ENCODE results near the gene SETD2.

Gene SETD2

DNA sequence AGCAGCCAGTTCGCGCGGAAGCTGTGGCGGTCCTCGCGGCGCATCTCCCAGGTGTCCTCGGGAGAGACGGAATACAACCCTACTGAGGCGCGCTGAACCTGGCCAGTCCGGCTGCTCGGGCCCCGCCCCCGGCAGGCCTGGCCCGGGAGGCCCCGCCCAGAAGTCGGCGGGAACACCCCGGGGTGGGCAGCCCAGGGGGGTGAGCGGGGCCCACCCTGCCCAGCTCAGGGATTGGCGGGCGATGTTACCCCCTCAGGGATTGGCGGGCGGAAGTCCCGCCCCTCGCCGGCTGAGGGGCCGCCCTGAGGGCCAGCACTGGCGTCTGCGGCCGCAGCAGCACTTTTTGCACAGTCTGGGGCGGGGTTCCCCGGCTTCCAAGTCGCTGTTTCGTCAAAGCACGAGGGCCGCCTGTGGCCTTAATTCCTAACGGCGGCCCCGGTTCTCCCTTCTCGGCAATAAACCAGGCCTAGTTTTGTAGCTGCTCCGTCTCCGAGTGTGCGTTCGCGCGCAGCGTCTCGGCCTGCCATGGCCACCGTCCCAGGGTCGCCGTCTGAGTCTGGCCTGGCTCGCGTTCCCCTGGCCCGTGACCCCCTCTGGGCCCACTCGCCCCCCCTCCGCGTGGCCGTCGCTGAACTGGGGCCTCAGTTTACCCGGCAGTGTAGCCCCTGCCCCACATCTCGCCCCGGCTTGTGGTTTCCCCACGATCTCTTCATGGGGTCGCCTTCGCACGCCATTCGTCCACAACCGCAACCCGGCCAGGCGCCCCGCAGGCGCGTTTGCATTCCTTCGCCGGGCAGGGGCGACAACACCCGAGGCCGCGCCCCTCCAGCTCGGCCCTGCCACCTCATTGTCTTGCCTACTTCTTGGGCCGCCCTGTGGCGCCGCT, 154.4 kb downstream of the SETD2 start:
- peak; percentile 65 for DNase-seq (ENCODE audit: low spot score)

DNA sequence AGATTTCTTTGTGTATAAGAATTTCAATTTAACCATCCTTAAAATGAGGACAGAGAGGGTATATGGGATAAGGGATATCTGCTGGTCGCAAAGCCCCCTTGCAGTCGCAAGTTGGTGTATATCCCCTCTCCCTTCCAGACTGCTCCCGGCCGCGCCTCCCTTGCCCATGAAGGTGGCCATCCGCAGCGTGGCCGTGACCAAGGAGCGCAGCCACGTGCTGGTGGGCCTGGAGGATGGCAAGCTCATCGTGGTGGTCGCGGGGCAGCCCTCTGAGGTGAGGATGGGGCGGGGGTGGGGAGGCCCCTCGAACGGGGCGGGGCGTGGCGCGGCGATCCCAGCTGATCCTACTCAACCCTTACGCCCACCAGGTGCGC, 155.1 kb downstream of the SETD2 start:
- no peak for DNase-seq (ENCODE audit: low spot score)

DNA sequence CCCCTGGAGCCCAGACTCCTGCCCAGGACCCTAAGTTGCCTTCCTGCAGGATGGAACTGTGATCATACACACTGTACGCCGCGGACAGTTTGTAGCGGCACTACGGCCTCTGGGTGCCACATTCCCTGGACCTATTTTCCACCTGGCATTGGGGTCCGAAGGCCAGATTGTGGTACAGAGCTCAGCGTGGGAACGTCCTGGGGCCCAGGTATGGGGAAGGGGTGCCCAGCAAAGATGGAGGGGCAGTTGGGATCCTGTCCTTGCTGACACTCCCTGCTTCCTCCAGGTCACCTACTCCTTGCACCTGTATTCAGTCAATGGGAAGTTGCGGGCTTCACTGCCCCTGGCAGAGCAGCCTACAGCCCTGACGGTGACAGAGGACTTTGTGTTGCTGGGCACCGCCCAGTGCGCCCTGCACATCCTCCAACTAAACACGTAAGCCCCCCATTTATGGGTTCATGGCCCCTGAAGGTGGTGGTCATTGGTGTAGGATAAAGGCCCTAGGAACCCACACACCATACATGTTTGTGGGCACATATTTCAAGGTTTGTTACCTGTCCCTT, 155.6 kb downstream of the SETD2 start:
- no peak for DNase-seq (ENCODE audit: low spot score)

DNA sequence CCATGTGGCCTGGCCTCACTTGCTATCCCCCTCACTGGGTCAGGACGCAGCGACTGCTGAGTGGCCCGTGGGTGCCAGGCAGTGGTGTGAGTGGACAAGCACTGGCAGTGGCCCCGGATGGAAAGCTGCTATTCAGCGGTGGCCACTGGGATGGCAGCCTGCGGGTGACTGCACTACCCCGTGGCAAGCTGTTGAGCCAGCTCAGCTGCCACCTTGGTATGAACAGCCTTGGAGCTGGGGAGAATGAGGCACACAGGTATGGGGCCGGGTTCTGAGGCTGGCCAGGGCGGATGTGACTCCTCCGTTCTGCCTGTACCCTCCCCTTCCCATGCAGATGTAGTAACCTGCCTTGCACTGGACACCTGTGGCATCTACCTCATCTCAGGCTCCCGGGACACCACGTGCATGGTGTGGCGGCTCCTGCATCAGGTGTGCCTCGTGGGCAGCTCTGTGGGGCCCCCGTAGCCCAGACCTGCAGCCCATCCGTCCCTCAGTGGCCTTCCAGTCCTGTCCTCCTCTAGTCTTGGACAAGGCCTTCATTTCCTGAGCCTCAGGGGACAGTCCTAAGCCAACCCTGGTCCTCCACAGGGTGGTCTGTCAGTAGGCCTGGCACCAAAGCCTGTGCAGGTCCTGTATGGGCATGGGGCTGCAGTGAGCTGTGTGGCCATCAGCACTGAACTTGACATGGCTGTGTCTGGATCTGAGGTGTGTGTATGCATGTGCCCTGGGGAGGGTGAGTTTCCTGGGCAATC, 156.3 kb downstream of the SETD2 start:
- DNase-seq (ENCODE audit: low spot score): no peak

DNA sequence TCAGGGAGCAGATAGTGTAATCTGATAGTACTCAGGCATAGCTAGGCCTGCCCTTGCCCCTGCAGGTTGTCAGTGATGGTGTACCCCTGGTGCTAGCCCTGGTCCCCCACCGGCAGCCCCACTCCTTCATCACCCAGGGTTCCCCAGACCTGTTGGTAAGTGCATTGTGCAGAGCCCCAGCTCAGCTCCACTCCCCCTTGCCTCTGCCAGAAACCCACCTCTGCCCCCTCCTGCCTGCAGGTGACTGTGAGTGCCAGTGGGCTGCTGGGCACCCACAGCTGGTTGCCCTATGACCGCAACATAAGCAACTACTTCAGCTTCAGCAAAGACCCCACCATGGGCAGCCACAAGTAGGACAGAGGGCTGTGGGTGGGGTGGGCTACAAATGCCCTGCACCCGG, 156.9 kb downstream of the SETD2 start:
- DNase-seq (ENCODE audit: low spot score): no peak

DNA sequence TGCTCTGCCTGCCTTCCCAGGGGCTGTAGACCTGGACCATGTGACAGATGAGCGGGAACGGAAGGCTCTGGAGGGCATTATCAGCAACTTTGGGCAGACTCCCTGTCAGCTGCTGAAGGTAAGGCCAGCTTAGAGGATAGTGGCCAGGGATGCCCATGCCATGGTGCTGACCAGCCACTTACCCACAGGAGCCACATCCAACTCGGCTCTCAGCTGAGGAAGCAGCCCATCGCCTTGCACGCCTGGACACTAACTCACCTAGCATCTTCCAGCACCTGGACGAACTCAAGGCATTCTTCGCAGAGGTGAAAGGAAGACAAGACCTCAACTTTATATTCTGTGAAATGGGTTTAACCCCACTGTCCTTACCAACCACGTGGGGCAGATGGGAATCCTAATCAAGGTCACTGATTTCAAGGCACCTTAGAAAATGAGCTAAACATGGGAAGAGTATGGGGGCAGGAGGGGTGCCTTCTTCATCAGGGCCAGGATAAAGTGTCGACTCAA, 157.7 kb downstream of the SETD2 start:
- no peak for DNase-seq (ENCODE audit: low spot score)

DNA sequence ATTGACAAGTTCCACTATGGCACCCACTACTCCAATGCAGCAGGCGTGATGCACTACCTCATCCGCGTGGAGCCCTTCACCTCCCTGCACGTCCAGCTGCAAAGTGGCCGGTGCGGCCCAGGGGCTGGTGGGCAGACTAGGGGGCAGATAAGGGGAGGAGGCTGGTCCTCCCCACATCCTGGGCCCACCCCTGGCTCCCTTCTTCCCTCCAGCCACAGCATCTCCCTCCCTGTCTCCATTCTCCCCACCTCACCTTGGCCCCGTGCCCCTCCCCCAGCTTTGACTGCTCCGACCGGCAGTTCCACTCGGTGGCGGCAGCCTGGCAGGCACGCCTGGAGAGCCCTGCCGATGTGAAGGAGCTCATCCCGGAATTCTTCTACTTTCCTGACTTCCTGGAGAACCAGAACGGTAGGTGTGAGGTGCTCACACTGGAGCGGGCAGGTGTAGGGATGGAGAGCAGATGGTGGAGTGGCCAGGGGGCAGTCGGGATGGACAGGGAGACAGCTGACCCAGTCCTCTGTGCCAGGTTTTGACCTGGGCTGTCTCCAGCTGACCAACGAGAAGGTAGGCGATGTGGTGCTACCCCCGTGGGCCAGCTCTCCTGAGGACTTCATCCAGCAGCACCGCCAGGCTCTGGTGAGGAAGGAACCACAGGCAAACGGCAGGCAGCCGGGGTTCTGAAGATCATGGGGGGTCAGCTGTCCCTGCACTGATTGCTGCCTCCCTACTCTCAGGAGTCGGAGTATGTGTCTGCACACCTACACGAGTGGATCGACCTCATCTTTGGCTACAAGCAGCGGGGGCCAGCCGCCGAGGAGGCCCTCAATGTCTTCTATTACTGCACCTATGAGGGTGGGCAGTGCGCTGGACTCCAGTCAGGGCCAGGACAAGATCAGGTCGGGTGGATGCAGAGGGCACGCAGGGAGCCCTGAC, 158.4 kb downstream of the SETD2 start:
- DNase-seq (ENCODE audit: low spot score): no peak

DNA sequence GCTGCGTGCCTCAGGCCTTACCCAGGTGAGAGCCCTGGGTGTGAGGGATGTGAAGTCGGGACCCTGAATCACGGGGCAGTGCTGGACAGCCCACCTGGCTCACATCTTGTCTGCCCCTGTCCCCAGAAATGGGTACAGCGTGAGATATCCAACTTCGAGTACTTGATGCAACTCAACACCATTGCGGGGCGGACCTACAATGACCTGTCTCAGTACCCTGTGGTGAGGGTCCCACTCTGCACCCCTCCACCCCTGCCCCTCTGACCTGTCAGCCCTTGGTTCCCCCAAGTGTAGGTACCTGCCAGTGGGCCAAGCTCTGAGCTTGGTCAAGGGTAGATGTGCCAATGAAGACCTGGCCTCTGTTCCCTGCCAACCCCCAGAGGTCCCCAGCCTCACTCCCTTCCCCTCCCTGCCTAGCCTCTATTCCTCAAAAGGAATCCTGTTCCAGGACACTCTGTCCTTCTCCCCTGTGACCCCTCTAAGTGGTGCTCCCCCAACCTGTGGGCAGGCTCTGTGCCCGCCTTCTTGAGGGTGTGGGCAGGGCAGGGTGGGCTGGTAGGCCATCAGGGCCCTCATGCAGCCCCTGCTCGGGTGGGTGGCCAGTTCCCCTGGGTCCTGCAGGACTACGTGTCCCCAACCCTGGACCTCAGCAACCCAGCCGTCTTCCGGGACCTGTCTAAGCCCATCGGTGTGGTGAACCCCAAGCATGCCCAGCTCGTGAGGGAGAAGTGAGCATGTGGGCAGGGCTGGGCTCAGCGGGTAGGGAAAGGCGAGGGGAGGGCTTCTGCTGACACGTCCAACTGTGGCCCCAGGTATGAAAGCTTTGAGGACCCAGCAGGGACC, 159.3 kb downstream of the SETD2 start:
- no peak for DNase-seq (ENCODE audit: low spot score)

DNA sequence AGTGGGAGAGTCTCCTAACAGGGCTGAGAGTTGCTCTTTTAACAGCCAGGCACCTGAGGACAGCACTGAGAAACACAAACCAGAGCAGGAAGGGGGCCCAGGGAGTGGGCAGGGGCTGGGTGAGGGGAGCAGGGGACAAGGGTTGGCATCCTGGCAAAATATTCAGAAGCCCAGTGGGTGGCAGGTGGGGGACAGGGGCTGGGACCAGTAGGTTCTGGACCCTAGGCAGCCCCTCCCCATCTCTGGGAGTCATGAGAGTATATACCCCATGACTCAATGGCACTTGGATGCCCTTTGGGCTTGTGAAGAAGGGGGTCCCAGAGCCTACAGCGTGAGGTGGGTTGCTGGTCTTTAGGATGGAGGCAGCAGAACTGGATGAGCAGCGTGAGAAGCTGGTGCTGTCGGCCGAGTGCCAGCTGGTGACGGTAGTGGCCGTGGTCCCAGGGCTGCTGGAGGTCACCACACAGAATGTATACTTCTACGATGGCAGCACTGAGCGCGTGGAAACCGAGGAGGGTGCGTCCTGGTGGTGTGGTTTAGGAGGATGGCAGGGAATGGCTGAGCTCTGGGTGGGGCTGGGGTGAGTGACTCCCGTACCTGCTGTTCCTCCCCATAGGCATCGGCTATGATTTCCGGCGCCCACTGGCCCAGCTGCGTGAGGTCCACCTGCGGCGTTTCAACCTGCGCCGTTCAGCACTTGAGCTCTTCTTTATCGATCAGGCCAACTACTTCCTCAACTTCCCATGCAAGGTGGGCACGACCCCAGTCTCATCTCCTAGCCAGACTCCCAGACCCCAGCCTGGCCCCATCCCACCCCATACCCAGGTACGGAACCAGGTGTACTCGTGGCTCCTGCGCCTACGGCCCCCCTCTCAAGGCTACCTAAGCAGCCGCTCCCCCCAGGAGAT, 160.2 kb downstream of the SETD2 start:
- no peak for DNase-seq (ENCODE audit: low spot score)

DNA sequence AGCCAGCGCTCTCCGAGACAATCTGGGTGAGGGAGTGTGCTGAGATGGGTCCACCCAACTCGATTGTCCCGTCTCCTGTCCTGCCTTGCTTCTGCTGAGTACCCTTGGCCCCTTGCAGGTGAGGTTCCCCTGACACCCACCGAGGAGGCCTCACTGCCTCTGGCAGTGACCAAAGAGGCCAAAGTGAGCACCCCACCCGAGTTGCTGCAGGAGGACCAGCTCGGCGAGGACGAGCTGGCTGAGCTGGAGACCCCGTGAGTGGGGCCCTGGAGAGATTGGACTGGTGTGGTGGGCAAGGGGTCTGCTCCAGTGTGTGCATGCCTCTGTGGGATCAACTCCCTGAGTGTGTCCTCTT, 160.9 kb downstream of the SETD2 start:
- DNase-seq (ENCODE audit: low spot score): no peak

DNA sequence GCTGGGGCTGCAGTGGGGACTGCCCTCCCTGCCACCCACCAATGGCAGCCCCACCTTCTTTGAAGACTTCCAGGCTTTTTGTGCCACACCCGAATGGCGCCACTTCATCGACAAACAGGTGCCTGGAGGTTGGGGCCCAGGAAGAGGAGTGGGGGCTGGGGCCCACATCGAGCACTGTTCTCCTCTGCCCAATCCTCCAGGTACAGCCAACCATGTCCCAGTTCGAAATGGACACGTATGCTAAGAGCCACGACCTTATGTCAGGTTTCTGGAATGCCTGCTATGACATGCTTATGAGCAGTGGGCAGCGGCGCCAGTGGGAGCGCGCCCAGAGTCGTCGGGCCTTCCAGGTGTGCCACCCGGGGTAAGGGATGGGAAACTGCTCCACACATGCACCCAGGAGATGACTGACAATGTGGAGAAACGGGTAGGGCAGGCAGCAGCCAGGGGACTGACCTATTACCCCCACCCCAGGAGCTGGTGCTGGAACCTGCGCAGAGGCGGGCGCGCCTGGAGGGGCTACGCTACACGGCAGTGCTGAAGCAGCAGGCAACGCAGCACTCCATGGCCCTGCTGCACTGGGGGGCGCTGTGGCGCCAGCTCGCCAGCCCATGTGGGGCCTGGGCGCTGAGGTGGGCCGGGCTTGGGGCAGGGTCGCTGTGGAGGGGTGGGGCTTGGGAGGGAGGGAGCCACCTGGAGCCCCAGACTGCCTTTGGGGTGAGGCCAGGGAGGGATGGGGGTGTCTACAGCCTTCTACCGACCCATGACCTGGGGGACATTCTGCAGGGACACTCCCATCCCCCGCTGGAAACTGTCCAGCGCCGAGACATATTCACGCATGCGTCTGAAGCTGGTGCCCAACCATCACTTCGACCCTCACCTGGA, 161.5 kb downstream of the SETD2 start:
- DNase-seq (ENCODE audit: low spot score): no peak

DNA sequence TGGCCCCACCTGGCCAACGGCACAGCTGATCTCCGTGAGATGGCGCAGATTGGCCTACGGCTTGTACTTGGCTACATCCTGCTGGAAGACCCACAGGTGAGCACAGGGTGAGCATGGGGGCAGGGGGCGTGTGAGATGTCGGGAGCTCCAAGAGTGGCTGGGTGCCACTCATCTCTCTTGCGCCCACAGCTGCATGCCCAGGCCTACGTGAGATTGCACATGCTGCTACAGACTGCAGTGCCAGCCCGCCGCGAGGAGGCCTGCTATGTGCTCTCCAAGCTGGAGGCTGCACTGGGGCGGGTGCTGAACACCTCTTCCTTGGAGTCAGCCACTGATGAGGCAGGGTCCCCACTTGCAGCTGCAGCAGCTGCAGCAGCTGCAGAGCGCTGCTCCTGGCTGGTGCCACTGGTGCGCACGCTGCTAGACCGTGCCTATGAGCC, 162.2 kb downstream of the SETD2 start:
- DNase-seq (ENCODE audit: low spot score): no peak

DNA sequence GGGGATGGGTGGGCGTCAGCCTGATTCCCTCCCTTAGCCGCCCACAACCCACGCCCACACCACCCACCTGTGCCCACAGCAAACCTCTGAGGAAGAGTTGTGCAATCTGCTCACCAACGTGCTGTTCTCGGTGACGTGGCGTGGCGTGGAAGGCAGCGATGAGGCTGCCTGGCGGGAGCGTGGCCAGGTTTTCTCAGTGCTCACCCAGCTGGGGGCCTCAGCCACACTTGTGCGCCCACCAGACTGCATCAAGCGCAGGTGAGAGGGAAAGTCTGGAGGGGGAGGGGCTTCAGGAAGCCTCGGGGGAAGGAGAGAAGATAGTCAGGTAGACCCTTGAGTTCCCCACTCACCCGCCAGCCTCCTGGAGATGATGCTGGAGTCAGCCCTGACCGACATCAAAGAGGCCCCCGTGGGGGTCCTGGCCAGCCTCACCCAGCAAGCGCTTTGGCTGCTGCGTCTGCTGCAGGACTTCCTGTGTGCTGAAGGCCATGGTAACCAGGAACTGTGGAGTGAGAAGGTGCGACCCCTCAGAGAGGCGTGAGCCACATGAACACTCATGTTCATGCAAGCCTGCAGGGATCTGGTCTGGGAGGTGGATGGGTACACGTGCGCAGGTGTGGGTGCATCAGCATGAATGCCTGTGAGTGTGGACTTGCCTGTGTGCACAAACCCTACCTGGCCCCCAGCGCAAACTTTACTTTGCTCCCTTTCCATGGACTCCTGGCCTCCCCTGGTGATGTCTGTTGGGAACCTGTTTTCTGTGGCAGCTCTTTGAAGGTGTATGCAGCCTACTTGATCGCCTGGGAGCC, 162.8 kb downstream of the SETD2 start:
- DNase-seq (ENCODE audit: low spot score): no peak

DNA sequence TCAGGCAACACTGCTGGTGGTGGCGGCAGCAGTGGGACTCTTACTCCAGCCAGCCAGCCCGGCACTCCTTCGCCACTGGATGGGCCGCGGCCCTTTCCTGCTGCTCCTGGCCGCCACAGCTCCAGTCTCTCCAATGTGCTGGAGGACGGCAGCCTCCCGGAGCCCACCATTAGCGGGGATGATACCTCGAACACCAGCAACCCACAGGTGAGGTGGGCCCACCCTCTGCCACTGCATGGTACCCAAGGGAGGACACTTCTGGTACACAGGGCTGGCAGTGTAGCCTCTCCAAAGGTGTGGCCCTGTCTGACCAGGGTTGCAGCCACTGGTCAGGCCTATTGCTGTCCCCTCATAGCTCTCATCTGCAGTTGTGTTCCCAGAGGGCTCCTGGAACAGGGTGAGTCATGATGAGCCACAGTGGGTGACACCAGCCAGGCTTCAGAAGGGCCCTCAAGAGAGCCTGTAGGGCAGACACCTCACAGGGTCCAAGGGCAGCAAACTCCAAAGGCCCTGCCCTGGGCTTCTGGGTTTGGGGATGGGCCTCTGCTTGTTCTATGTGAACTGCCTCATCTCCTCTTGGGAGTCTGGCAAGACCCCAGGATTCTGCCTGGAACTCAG, 163.6 kb downstream of the SETD2 start:
- DNase-seq (ENCODE audit: low spot score): no peak

DNA sequence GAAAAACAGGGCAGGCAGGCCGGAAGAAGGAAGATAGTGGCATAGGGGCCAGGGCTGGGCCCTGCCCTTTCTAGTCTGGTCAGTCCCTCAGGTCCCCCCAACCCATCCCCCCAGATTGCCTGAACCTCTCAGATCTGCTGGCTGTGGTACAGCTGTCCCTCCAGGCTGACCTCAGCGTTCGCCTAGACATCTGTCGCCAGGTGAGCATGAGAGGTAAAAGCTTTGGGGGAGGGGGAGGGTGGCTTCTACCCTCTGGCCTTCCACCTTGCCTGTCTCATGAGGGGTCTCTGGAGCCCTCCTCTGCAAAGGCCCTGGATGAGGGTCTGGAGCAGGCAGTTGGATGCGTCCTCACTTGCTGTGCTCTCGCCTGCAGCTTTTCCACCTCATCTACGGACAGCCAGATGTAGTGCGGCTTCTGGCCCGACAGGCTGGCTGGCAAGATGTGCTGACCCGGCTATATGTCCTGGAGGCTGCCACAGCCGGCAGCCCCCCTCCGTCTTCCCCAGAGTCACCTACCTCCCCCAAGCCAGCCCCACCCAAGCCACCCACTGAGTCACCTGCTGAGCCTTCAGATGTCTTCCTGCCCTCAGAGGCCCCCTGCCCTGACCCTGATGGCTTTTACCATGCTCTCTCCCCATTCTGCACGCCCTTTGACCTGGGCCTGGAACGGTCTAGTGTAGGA, 164.3 kb downstream of the SETD2 start:
- no peak for DNase-seq (ENCODE audit: low spot score)

DNA sequence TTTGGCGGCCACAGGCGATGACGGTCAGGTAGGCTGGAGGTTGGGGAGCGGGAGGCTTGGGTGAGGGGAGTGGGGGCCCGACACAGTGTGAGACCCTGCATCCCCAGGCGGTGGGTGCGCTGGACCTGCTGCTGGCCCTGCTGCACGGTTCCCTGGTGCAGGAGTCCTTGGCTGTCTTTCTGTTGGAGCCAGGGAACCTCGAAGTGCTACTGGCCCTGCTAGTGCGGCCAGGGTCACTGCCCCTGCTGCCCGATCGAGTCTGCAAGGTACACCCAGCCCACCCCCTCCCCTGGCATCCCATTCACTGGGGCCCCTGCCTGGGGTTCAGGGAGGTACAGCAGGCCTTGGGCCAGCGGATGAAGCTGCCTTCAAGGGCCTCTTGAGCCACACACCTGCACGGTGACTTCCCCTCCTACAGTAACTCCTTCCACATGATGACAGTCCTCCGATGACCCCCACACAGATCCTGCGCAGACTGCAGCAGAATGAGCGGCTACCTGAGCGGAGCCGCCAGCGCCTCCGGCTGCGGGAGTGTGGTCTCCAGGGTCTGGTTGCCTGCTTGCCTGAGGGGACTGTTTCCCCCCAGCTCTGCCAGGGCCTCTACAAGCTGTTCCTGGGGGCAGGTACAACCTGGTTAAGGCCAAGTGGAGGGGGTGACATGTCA, 164.9 kb downstream of the SETD2 start:
- no peak for DNase-seq (ENCODE audit: low spot score)
